Colonic mucosa (tissue), 4 donors: ENCODE measurements around the gene NT5DC1. TPM values are rescaled to one million over a fixed set of nuclear protein-coding genes. Genes with fewer than 3 reads are reported as not detected.

Source experiments
- DNase-seq: peaks from one replicate; pipeline ENCODE4 v3.0.0-alpha.2; 2020
- H3K27ac ChIP-seq: fragments of 200-600 bp; one replicate; pipeline ENCODE4 v1.8.0; 2021
- H3K27me3 ChIP-seq: fragments of 200-600 bp; one replicate; pipeline ENCODE4 v1.8.0; 2021
- H3K36me3 ChIP-seq: fragments of 200-600 bp; one replicate; pipeline ENCODE4 v1.8.0; 2021
- H3K4me1 ChIP-seq: fragments of 200-600 bp; one replicate; pipeline ENCODE4 v1.8.0; 2021; ENCODE audit warnings: mild to moderate bottlenecking
- H3K4me3 ChIP-seq: fragments of 200-600 bp; one replicate; pipeline ENCODE4 v1.8.0; 2021
- H3K9ac ChIP-seq, 2 donors: one replicate each; pipeline ENCODE4 v1.7.0; 2013; ENCODE audit warnings: control low read depth in 2 of 2, low read depth in 2 of 2, low read length in 2 of 2
- H3K9me3 ChIP-seq: fragments of 200-600 bp; one replicate; pipeline ENCODE4 v1.8.0; 2021
- intact Hi-C: fragments of 100-400 bp; cut with DNase I; formaldehyde crosslinking; loops from one replicate; pipeline ENCODE4 v1.14.1; 2022
- total RNA-seq, 2 donors: library from RNA; stranded (reverse); fragmentation: NEBNext Ultra II Directional in 1 of 2; extraction: Animal tissue kit (Norgen Biotek cat#: 25700) in 1 of 2; gene quantifications; one replicate each; pipeline ENCODE4 v1.2.1, GENCODE V29; 2021
- TF ChIP-seq, protein P1 (sequence below): fragments of 200-600 bp; IDR thresholded peaks from one replicate; pipeline ENCODE4 v1.8.0; 2022; ENCODE audit warnings: antibody characterized with exemption, mild to moderate bottlenecking
- donor health status: healthy.
- donor health status: DM: no; HTN: no; CAD: no.
- donor health status: DM: no; HTN: no; CAD: no.

The NT5DC1 gene
- total RNA-seq, 2 donors from 2014 or later: 49.8 to 50.1 TPM

DNA sequence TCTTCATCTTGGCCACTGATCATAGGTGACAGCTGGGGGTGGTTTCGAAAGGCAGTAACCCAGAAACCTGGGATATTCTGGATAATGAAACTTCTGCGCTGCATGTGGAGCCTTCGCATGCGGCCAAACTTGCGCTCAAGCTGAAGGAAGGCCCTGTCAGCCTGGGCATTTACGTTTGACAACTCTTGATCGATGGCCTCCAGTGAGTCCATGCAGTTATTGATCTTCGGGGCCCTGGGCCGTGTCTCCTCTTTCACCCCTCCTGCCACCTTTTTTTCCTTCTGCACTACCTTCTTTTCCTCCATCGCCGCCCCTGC is 152.5 kb downstream of the NT5DC1 start:
- Histone ChIP-seq H3K4me3 (peak overlapping the region; percentile 81), H3K36me3 (no peaks in the 10 kb centered on the region), H3K9ac (peak overlapping the region; percentile 84 to 90), H3K27me3 (no peaks in the 10 kb centered on the region), H3K27ac (peak overlapping the region; percentile 63), H3K4me1 (peaks cover 3% of the 10 kb centered on the region), H3K9me3 (no peaks in the 10 kb centered on the region)
- DNase-seq: no peak
- TF ChIP-seq, protein P1, sequence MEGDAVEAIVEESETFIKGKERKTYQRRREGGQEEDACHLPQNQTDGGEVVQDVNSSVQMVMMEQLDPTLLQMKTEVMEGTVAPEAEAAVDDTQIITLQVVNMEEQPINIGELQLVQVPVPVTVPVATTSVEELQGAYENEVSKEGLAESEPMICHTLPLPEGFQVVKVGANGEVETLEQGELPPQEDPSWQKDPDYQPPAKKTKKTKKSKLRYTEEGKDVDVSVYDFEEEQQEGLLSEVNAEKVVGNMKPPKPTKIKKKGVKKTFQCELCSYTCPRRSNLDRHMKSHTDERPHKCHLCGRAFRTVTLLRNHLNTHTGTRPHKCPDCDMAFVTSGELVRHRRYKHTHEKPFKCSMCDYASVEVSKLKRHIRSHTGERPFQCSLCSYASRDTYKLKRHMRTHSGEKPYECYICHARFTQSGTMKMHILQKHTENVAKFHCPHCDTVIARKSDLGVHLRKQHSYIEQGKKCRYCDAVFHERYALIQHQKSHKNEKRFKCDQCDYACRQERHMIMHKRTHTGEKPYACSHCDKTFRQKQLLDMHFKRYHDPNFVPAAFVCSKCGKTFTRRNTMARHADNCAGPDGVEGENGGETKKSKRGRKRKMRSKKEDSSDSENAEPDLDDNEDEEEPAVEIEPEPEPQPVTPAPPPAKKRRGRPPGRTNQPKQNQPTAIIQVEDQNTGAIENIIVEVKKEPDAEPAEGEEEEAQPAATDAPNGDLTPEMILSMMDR: no peak
- intact Hi-C loops: no loop called here

DNA sequence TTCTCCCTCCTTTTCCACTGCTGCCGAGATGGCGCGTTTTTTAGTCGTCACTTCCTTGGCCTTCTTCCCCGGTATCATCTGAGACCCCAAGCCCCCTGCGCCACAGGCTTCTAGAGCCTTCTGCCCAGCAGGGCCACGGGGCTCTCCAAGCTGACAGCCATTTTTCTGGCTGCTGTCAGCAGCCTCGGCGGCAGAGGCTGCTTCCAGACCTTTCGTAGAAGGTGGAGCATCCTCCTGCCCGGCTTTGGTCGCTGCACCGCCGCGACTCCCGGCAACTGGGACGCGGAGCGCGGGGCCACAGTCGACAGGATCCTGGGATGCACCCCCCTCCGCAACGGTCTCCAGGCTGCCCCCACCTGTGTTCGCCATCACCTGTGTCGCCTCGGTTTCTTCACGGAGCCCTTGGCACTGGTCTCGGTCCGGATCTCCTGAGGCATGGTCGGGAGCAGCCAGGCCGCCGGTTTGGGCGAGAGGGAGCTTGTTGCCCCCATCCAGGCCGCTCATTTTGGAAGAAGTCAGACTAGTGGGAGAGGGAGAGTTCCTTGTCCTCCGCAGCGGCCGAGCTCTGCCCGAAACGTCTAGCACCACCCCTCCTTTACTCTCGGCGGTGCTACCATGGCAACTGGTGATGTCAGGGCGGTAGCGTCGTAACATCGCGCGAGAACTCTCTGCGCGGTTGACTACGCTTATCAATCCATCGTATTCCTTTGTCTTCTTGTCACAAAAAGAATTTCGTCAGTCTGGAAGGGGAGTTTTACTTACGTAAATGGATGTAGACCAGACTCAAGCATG is 153.0 kb downstream of the NT5DC1 start, which contains the start of gene TSPYL4:
Gene TSPYL4 (minus strand): TSS at position 571 of the 792 bp plus-strand sequence. CDS start 67 bp downstream, at position 504.
- intact Hi-C loops: no loop called here
- Histone ChIP-seq H3K36me3 (no peaks in the 10 kb centered on the region), H3K9ac (peak within 1 kb of the TSS; percentile 84 to 90), H3K27ac (peak within 1 kb of the TSS; percentile 63), H3K27me3 (no peaks in the 10 kb centered on the region), H3K4me1 (peaks cover 3% of the 10 kb centered on the region), H3K4me3 (peak within 1 kb of the TSS; percentile 81), H3K9me3 (no peaks in the 10 kb centered on the region)
- TF ChIP-seq, protein P1: no peak
- DNase-seq: peak; percentile 96

DNA sequence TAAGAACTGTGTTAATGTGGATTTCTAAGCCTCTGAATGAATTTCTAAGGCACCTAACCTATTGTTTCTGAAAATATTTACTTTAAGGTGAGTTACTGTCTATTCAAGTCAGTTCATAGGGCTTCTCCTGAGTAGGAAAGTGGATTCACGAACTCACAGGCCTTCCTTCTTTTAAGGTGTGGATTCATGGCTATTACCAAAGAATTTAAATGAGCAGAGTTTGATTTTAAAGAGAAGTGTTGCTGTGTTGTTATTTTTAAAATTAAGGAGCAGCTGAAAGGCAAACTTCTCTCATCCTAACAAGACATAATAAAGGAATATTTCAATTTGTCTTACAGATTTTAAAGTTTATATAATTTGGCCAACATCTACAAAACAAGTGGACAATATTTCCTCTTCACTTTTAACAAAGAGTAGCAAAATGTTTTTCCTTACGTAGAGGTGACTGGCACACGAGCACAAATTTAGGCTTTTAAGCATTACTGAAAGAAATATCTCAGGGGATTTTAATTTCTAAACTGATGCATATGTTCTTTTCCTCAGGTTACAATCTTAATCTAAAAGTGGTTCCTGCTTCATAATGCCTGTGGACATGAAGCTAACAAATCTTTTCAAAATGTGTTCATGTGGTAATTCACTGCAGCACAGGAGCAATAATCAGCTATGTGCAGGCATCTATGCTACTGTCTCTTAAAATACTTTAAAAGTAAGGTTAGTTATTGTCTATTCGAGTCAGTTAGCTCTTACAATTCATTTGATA is 153.8 kb downstream of the NT5DC1 start:
- Histone ChIP-seq H3K4me1 (peaks cover 3% of the 10 kb centered on the region), H3K36me3 (no peaks in the 10 kb centered on the region), H3K9ac (peak overlapping the region; percentile 44 to 90), H3K4me3 (peak overlapping the region; percentile 81), H3K27me3 (no peaks in the 10 kb centered on the region), H3K27ac (peak overlapping the region; percentile 63), H3K9me3 (no peaks in the 10 kb centered on the region)
- no peak for DNase-seq
- TF ChIP-seq, protein P1: no peak
- intact Hi-C loops: no loop called here

DNA sequence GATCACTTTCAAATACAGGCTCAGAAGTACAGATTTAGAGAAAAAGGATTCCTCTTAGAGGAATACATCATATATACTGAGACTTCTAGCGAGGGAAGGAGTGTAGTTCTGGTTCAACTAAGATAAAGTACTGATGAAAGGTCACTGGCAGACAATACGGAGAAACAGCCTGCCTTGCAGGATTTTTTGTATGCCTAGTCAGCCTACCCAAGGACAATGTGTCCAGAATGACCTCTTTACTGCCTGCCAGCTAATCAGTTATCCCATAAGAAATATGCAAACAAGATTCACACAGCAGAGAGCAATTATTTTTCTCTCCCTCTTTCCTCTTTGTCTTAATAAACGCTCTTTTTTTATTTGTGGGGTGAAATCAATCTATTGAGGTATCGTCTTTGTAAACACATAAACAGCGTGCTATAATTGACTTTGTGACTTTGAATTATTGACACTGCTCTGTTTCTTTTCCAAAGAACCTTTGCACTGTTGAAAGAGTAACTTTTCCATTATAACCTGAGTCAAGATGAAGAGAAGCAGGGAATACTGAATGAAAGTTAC is 154.7 kb downstream of the NT5DC1 start:
- no peaks in the 10 kb centered on the region for H3K9me3 ChIP-seq
- no peak for DNase-seq
- no peaks in the 10 kb centered on the region for H3K36me3 ChIP-seq
- TF ChIP-seq, protein P1: no peak
- H3K4me1 ChIP-seq: peaks cover 3% of the 10 kb centered on the region
- no peak overlapping the region for H3K27ac ChIP-seq
- peak overlapping the region in 1 of 2 donors; percentile 90 for H3K9ac ChIP-seq
- intact Hi-C loops: no loop called here
- no peak overlapping the region for H3K4me3 ChIP-seq
- no peaks in the 10 kb centered on the region for H3K27me3 ChIP-seq

DNA sequence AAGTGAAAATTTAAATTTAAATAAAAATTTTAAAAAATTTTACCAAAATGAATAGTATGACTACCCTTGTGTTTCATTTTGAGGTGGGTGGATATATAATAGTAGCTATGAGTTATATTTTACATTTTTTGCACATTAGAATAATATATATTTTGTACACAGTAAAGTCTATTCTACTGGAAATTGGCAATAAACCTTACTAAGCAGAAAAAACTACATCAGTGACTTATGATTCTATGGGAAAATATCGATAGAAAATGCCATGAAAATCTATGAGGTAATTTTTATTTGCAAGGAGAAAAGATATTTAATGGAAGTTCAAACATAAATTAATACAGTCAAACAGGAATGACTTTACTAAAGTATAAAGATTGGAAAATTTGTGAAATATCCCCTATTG is 156.0 kb downstream of the NT5DC1 start:
- no peaks in the 10 kb centered on the region for H3K9me3 ChIP-seq
- H3K9ac ChIP-seq: no peak overlapping the region
- no peak for DNase-seq
- no peaks in the 10 kb centered on the region for H3K27me3 ChIP-seq
- no peak overlapping the region for H3K27ac ChIP-seq
- H3K4me3 ChIP-seq: no peak overlapping the region
- no peaks in the 10 kb centered on the region for H3K36me3 ChIP-seq
- peaks cover 3% of the 10 kb centered on the region for H3K4me1 ChIP-seq
- intact Hi-C loops: no loop called here
- TF ChIP-seq, protein P1: no peak
